ENCODE results near the gene KIAA1217.

DNA sequence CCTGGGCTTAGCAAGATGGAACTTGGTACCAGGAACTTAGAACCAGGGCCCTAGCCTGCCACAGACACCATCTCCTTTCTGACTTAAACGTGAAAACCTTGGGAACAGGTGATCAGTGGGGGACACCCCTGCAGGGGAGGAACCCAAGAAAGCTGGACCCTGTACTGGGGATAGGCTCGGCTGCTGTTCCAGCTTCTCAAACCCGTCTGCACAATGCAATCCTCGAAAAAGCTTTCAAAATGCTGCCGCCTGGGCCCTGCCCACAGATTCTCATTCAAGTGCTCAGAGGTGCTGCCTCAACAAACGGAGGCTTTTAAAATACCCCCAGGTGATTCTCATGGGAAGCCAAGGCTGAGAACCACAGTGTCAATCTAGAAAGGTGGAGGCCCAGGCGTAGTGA, 345.1 kb downstream of the KIAA1217 start:
- no peak for TF ChIP-seq SIN3A (IDR thresholded peaks at IDR 0.05; ENCODE audit: borderline replicate concordance, insufficient read depth, low read length)
- TF ChIP-seq POLR2AphosphoS5 (IDR thresholded peaks at IDR 0.05; ENCODE audit: low read depth, low read length) = no peak
- TF ChIP-seq TAF1 (IDR thresholded peaks at IDR 0.05; ENCODE audit: borderline replicate concordance, insufficient read depth, low read length) = no peak
- TF ChIP-seq REST (IDR thresholded peaks at IDR 0.05; ENCODE audit: insufficient read depth in 1 of 2, low read depth in 2 of 2, low read length in 2 of 2) = no peak
- no peak for TF ChIP-seq FOXP2 (optimal IDR thresholded peaks at IDR 0.05; ENCODE audit: borderline replicate concordance, extremely low read depth, extremely low read length, insufficient read depth)

All from PFSK-1 (cell line).